Stimulated activated CD8-positive, alpha-beta memory T cell treated with anti-CD3 and anti-CD28 coated beads, Interleukin-2, amount 100 ng/mL, for 1 hour (primary cell): ENCODE results near the gene DAPK3.
"Not testable (repeated sequence)": the region's sequence is repeated elsewhere in the genome, so short reads cannot be mapped to it uniquely, and the experiment has no call there.

Experiments
- DNase-seq, 2 donors: peaks; one replicate each; pipeline ENCODE4 v3.0.0-alpha.2; 2020; ENCODE audit warnings: low read depth in 2 of 2

DAPK3 gene

DNA sequence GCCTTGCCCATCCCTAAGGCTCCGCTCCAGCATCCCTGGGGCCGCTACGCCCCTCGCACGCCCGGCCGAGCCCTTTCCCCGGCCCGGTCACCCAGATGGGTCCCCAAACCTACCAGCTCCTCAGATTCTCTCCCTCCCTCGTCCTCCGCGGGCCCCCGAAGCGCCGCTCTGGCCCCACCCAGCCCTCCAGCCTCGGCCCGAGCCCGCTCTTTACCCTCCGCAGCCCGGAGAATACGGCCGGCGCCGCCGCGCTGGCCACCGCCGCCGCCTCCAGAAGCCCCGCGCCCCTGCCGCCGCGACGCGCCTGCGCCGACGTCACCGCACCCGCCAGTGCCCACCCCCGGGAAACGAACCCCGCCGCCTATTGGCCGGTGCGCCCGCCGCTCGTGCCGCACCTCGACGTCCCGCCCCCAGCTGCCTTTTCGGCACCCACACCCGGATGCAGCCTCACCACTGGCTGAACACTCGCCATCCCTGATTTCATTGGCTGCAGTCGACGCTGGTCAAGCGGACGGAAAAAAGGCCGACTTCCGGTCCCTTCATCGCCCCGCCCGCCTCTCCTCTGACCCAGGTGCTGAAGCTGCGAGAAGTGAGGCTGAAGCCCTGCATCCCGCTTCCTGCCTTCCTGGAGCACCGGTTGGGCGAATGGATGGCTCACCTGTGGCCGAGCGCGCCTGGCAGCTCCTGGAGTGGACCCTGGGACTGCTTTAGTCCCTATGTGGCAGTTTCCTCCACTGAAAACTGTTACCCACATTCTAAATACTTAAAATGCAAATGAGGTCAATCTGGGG is at the start of gene DAPK3:
TSS of gene DAPK3 (minus strand) at position 292 of the 791 bp plus-strand sequence. CDS start 1,364 bp downstream, outside the sequence.
- DNase-seq: peak; percentile 83

GRCh38 chr19:4019578-4019977 is 48.7 kb upstream of the DAPK3 start:
- DNase-seq: no peak

- DNase-seq: no peak
Measured at GRCh38 chr19:4018775-4019504, 48.0 kb upstream of the DAPK3 start.

DNA sequence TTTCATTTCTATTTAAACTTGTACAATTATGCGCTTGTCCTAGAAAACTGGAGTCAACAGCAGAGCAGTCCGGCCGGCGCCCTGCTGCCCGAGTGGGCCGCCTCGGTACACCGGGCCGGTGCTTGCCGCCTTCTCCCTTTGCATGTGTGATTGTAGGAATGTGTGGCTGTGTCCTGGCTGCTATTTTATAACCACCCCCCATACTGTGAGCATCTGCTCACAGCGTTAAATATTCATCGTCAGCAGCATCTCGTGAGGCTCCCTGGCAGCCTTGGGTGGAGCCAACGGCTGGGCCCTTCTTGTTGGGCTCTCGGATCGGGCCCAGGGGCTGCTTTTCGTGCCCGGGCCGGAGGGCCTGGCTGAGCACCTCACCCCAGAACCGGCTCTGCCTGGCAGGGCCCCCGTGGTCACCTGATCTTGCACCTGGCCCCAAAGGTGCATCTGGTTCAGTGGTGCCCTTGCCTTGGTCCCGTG is 47.3 kb upstream of the DAPK3 start:
- DNase-seq: no peak

- DNase-seq: no peak
Measured at GRCh38 chr19:4016903-4017638, 46.2 kb upstream of the DAPK3 start.

- DNase-seq: no peak
Measured at GRCh38 chr19:4016486-4016885, 45.6 kb upstream of the DAPK3 start.

GRCh38 chr19:4015705-4016402 is 45.0 kb upstream of the DAPK3 start:
- no peak for DNase-seq

- no peak for DNase-seq
Measured at GRCh38 chr19:4014541-4015491, 43.9 kb upstream of the DAPK3 start.

DNA sequence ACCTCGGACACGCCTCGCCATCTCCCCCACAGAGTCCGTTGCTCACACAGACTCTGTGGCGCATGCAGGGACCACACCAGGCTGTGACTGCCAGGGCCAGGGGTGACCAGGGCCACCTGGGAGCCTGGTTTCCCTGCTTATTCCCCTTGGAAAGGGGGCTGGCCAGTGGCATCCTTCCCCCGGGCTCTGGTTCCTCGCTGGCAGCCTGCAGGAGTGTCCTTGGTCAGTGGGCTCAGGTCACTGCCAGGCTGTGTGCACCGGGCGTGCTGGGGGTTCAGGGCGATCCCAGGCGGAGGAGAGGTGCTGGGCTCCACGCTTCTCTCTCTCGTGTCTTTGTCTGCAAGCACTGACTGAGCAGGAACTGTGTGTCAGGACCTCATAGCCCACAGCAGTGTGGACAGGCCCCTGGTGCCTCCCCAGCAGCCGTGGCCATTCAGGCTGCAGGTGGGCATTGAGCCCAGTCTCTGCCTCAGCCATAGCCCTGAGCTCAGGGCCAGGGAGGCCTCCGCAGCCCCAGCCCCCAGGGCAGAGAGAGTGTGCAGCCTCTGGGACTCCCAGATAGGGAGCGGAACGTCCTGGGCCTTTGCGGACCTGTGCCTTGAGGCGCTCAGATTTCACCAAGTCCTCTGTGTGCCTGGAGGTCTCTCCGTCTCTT is 43.1 kb upstream of the DAPK3 start:
- DNase-seq: no peak

DNA sequence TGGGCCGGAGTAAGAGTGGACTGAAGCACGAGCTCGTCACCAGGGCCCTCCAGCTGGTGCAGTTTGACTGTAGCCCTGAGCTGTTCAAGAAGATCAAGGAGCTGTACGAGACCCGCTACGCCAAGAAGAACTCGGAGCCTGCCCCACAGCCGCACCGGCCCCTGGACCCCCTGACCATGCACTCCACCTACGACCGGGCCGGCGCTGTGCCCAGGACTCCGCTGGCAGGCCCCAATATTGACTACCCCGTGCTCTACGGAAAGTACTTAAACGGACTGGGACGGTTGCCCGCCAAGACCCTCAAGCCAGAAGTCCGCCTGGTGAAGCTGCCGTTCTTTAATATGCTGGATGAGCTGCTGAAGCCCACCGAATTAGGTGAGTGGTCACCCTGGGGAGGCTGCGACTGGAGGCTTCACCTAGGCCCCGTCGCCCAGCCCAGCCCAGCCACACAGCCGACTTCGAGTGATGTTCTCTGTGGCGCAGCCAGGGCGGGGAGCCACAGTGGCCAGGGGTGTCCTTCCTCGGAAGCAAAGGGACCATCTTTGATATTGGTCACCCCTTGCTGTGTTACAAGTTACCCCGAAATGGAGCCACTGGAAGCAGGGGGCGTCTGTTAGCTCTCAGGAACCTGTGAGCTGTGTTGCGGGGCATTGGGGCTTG is 42.2 kb upstream of the DAPK3 start:
- no peak for DNase-seq

- no peak for DNase-seq
Measured at GRCh38 chr19:4012092-4012974, 41.4 kb upstream of the DAPK3 start.

- DNase-seq: not testable (repeated sequence)
Measured at GRCh38 chr19:4011430-4011829, 40.5 kb upstream of the DAPK3 start.

DNA sequence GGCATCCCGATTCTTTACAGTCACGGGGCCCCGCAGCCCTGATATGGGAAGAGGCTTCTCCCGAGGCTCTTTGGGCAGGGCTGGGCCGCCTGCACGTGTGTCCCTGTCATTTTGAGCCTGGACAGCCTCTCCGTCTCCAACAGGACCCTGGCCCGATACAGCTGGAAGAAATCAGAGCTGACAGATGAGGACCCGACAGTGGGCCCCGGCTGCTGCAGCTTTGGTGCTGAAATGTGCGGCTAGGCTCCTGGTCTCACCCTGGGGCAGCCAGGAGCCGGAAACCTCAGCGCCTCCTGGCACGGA is 39.9 kb upstream of the DAPK3 start:
- no peak for DNase-seq

DNA sequence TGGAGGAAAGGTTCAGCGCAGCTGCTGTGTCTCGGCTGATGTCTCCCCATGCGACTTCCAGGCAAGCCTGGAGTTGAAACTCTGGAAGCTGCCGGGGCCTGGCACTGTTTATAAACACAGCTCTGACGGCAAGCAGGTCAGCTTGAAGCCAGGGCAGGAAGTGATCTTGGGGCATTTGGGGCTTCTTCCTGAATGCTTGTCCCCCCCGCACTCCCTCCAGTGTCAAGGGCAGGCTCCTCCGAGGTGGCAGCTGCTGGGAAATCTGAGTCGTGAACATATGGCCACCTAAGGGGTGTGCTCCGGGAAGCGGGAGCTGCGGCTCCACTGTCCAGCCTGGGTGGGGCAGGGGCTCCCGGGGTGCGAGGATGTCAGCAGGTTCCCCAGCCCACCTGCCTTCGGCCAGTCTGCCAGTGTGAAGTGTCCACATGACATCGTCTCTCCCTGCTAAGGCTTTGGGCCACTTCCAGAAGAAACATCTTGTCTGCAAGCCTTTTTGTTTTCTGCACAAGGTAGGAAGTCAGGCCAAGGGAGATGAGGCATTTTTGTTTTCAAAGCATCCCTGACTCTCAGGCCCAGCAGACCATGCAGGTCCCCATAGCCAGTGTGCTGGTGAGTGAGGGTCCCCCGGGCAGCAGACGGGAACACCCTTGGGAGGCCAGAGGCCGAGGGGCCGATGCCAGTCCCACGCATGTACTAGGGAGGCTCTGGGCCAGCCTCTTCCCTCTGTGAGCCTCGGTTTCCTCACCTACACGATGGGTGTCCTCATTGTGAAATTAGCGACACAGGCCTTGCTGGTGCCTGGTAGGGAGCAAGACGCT is 39.3 kb upstream of the DAPK3 start:
- no peak for DNase-seq

- no peak for DNase-seq
Measured at GRCh38 chr19:4007836-4008539, 37.1 kb upstream of the DAPK3 start.

DNA sequence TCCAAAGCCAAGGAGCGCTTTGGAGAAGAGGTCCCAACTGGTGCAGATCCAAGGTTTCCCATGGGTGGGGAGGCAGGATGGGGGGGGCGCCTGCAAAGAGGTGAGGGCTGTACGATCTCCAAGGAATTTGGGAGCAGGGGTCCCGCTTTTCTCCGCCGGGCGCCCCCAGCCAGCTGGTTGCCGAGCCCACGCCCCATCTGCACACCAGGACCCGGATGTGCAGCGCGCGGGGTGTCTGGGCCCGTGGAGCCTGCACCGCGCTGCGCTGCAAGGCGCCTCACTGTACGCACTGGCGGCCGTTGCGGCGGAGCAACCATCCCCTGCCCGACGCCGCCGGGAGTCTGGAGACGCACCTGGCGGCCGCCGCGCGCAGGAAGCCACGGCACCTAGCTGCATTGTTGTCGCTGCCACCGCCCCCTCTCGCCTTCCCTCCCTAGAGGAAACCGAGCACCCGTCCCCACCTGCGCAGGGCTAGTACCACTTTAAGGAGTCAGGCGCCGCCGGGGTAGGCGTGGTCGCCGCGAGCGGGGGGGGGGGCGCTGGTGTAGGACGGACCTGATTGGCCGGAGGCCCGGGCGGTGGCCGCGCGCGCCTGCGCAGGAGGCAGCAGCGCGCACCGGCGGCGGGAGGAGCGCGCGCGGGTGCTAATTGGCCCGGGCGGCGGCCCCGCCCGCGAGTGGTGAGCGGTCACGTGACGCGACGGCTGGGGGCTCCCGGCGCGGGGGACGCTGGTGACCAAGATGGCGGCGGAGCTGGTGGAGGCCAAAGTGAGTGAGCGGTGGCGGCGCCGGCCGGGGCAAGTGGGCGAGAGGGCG is 36.3 kb upstream of the DAPK3 start, which contains the start of gene PIAS4:
TSS of gene PIAS4 (plus strand) at position 716 of the 815 bp plus-strand sequence. CDS start at position 741, 25 bp downstream.
- peak; percentile 91 to 94 for DNase-seq
